NCI-H1436 treated with DMSO at 0.1 percent for 48 hours (cell line): Measurements from ENCODE around the gene HES6.

ENCODE experiments used
- DNase-seq: peaks from one replicate; lab custom pipeline; 2025; lab: John Stamatoyannopoulos, UW

The HES6 gene

GRCh38 chr2:238233625-238234024, 6.2 kb downstream of the HES6 start:
- DNase-seq = no peak

GRCh38 chr2:238231809-238232208, 8.0 kb downstream of the HES6 start:
- DNase-seq = no peak

GRCh38 chr2:238231251-238231793, 8.5 kb downstream of the HES6 start:
- DNase-seq = no peak

GRCh38 chr2:238230699-238231098, 9.1 kb downstream of the HES6 start:
- no peak for DNase-seq

- DNase-seq = no peak
Observed at GRCh38 chr2:238228700-238229099, 11.1 kb downstream of the HES6 start.

- no peak for DNase-seq
Observed at GRCh38 chr2:238227587-238228032, 12.2 kb downstream of the HES6 start.

GRCh38 chr2:238226698-238227586, 12.9 kb downstream of the HES6 start:
- DNase-seq = no peak

GRCh38 chr2:238225911-238226697, 13.7 kb downstream of the HES6 start:
- no peak for DNase-seq

- DNase-seq = no peak
Observed at GRCh38 chr2:238225121-238225520, 14.7 kb downstream of the HES6 start.

GRCh38 chr2:238224356-238225035, 15.3 kb downstream of the HES6 start:
- no peak for DNase-seq

GRCh38 chr2:238220892-238221521, 18.8 kb downstream of the HES6 start:
- no peak for DNase-seq

GRCh38 chr2:238220274-238220891, 19.5 kb downstream of the HES6 start:
- DNase-seq = no peak

GRCh38 chr2:238216651-238217184, 23.1 kb downstream of the HES6 start:
- no peak for DNase-seq

GRCh38 chr2:238207006-238207405, 32.8 kb downstream of the HES6 start:
- DNase-seq = no peak

- no peak for DNase-seq
Observed at GRCh38 chr2:238203973-238204683, 35.7 kb downstream of the HES6 start.

- no peak for DNase-seq
Observed at GRCh38 chr2:238203094-238203972, 36.5 kb downstream of the HES6 start, which contains the start of gene ILKAP. Gene ILKAP, minus strand, starts transcription at chr2:238203695. Its CDS starts 142 bp downstream, at chr2:238203553.

- DNase-seq = no peak
Observed at GRCh38 chr2:238202326-238203093, 37.3 kb downstream of the HES6 start.

GRCh38 chr2:238190445-238190844, 49.4 kb downstream of the HES6 start:
- no peak for DNase-seq
